ENCODE measurements around the gene PIAS4.
A peak's percentile ranks its signal among the peaks of the same experiment; 100 is the strongest.

The PIAS4 gene

GRCh38 chr19:3977242-3978143, 30.0 kb upstream of the PIAS4 start:
- no peak for DNase-seq

GRCh38 chr19:3978145-3978544, 29.4 kb upstream of the PIAS4 start:
- DNase-seq: no peak

GRCh38 chr19:3979289-3979673, 28.3 kb upstream of the PIAS4 start:
- no peak for DNase-seq

GRCh38 chr19:3979674-3980352, 27.7 kb upstream of the PIAS4 start:
- DNase-seq: no peak

- no peak for DNase-seq
Measured at GRCh38 chr19:3980353-3981251, 26.9 kb upstream of the PIAS4 start.

GRCh38 chr19:3981373-3981735, 26.2 kb upstream of the PIAS4 start:
- no peak for DNase-seq

GRCh38 chr19:3981736-3982681, 25.5 kb upstream of the PIAS4 start:
- DNase-seq: no peak

- DNase-seq: no peak
Measured at GRCh38 chr19:3982701-3983541, 24.6 kb upstream of the PIAS4 start.

GRCh38 chr19:3983542-3983914, 24.0 kb upstream of the PIAS4 start:
- no peak for DNase-seq

- no peak for DNase-seq
Measured at GRCh38 chr19:3983936-3984583, 23.5 kb upstream of the PIAS4 start.

GRCh38 chr19:3984584-3984907, 23.0 kb upstream of the PIAS4 start:
- DNase-seq: no peak

GRCh38 chr19:3984908-3985642, 22.5 kb upstream of the PIAS4 start, which contains the start of gene EEF2:
EEF2 (minus strand) TSS chr19:3985463; CDS start chr19:3985380, 83 bp downstream.
- DNase-seq: peak; percentile 79

GRCh38 chr19:3985643-3986259, 21.8 kb upstream of the PIAS4 start:
- no peak for DNase-seq

- DNase-seq: peak; percentile 82
Measured at GRCh38 chr19:3986260-3987041, 21.1 kb upstream of the PIAS4 start.

GRCh38 chr19:3987619-3988371, 19.7 kb upstream of the PIAS4 start:
- peak; percentile 63 for DNase-seq

GRCh38 chr19:3990815-3991117, 16.8 kb upstream of the PIAS4 start:
- DNase-seq: no peak

GRCh38 chr19:3995607-3996006, 11.9 kb upstream of the PIAS4 start:
- DNase-seq: no peak

Measured in NCI-H1436 treated with DMSO at 0.1 percent for 48 hours (cell line).